GM18873 (cell line): Measurements from ENCODE around the gene ASS1.

Experiments used
- ATAC-seq: cut with Tn5 transposase; IDR thresholded peaks from one replicate; pipeline ENCODE4 v1.9.1; 2021; ENCODE audit warnings: mild to moderate bottlenecking, moderate library complexity, moderate number of reproducible peaks; ENCODE audit not compliant: unreplicated experiment, low FRiP score

Gene ASS1

DNA sequence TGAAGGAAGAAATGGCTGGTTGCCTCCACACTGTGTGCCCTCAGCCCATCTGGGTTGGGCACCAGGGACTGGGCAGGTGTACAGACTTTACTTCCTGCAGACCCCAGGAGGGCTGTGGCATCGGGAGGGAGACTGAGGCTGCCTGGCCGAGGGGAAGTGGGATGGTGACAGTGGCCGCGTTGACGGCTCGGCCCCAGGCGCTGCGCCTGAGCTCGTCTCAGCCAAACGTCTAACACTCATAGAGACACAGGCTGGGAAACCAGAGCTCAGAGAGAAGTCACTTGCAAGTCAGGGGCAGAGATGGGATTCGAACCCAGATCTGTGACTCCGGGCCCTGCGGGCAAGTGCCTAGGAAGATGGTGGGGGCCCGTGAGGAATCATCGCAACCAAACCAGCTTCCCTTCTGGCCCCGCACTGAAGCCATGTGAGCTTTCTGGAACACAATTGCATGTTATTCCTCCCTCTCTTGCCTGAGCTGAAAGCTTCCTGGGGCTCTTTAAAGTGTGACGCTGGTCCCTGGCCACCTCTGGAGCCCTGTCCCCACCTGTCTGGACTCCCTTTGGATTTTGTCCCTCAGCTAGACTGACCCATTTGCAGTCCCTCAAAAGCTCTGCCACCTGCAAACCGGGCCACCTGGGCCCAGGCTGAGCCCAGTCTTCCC, 81.6 kb downstream of the ASS1 start:
- no peak for ATAC-seq

DNA sequence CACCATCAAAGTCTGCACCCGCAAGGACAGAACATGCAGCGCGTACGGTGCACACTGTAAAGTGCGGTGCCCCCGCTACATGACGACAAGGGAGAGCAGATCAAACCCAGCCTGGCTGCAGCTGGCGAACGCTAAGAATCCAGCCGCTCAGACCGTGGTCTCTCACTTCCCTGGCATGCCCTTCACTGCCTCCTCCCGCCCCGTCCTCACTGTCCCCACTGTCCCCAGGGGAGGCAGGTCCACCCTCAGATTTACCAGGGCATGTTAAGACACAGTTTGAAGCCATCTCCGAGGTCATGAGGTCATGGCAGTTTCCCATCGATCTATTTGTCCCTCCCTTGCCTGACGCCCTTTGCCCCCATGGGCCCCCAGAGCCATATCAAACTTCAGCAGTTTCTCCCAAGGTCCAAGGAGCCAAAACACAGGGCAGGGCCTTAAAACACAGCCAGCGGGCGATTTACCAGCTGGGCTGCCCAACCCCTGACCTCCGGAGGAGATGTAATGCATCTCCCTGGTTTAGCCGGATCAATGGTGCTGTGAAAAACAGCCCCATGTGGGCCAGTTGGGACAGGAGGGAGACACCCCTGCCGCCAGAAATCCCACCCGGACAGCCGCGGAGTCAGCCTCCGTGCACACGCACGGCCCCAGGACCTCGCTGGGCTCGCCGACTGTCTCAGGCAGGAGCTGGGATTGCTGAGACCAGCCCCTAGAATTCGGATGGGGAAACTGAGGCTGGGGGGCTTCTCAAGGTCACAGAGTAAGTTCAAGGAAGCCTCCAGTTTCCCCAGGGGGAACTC, 82.3 kb downstream of the ASS1 start:
- no peak for ATAC-seq

DNA sequence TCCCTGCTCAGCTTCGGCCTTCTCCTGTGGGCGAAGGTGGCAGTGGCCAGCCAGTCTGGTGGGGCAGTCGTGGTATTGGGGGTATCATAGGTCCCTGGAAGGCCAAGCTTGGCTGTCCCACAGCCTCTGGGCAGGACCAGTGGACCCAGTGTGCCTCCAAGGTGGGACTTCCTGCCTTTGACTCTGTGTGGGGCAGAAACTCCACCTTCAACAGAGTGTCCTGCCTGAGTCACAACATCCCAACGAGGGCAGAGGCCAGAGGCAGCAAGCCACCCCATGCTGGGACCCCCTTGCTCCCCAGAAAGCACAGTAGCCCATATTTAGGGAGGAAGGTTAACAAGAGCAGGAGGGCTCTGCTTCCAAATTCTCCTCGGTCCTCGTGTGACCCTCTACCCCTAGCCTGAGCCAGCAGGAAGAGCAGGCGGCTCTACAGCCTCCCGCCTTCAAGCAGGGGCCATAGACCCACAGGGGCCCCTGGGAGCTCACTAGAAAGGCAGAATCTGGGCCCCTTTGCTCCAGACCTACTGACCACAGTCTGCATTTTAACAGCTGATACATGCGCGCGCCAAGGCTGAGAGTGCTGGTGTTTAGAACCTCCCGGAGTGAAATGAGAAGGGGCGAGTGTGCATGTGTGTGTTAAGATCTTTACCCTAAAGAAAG, 83.0 kb downstream of the ASS1 start:
- ATAC-seq: no peak

DNA sequence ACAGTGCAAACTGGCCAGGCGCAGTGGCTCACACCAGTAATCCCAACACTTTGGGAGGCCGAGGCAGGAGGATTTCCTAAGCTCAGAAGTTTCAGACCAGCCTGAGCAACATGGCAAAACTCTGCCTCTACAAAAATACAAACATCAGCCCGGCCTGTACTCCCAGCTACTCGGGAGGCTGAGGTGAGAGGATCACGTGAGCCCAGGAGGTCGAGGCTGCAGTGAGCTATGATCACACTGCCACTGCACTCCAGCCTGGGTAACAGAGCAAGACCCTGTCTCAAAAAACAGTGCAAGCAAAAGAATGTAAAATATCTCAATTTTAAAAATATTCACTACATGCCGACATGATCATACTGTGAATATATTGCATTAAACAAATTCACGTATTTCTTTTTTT, 83.9 kb downstream of the ASS1 start:
- ATAC-seq: no peak

DNA sequence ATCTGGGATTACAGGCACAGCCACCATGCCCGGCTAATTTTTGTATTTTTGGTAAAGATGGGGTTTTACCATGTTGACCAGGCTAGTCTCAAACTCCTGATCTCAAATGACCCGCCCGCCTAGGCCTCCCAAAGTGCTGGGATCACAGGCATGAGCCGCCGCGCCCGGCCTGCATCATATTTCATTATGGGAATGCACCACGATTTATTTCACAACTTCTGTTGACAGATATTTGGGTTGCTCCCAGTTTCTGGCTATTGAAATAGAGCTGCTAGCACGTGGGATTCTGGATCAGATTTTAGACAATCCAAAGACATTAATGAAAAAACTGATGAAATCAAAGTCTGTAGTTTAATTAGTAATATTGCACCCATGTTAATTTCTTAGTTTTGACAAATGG, 86.2 kb downstream of the ASS1 start:
- ATAC-seq: no peak

DNA sequence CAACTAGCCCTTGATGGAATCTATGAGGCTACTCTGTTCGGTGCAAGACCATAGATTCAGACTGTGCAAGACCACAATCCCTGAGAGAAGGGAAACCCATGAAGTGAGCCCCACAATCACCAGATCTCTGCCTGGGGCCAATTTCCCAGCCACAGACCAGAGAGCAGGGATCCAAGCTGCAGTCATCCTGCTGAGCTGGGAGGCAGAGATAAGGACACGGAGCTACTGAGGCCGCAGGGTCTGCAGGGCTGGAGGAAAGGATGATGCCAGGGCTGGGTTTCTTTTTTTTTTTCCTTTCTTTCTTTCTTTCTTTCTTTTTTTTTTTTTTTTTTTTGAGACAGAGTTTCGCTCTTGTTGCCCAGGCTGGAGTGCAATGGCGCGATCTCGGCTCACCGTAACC, 86.9 kb downstream of the ASS1 start:
- ATAC-seq: no peak

DNA sequence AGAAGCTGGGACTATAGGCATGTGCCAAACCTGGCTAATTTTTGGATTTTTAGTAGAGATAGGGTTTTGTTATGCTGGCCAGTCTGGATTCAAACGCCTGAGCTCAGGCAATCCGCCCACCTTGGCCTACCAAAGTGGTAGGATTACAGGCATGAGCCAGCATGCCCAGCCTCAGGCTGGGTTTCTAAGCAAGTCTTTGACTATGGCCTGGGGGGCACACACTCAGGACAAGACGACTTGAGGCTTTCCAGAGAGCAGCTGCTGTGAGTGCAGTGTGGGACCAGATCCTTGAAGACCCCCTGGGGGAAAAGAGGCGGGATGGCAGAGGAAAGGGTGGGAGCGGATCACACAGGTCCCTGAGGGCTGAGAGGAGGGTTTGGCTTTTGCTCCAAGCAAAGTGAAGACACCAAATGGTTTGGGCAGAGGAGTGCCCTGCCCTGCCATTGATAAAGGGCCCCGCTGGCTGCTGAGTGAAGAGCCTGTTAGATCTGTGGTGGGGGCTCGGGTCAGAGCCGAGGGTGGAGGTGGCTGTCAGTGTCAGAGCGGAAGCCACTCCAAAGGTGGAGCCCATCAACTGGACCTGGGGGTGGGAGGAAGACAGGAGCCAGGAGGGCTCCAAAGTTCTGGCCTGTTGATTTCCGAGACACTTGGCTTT, 87.8 kb downstream of the ASS1 start:
- ATAC-seq: no peak

DNA sequence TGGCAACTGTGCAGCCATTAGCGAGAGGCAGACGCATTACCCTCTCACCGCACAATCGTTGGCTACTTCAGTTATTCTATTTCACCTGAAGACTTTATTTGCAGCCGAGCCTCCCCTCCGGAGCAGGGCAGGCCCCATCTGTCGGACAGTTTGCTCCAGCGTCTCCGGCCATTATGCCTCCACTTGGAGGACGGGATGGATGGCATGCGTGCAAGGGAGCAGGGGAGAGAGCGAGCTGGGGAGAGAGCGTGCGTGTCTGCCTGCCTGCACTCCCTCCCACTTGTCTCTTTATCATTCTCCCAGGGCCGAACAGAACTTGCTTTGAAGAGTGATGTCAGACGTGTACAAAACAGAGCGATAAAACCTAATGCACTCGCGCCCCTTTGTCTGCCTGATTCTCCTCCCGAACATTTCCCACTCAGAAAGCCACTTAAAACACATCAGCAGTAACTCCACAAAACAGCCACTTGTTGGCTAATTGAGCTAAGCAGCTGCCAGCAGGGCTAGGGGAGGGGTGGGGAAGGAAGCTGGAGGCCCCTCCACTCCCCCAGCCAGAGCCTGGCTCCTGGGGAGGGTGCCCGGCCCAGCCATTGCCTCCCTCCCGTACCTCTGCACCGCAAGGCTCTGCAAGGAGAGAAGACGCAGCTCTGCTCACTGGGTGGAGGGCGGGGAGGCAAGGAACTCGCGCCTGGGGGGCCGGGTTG, 91.2 kb downstream of the ASS1 start:
- ATAC-seq: no peak

DNA sequence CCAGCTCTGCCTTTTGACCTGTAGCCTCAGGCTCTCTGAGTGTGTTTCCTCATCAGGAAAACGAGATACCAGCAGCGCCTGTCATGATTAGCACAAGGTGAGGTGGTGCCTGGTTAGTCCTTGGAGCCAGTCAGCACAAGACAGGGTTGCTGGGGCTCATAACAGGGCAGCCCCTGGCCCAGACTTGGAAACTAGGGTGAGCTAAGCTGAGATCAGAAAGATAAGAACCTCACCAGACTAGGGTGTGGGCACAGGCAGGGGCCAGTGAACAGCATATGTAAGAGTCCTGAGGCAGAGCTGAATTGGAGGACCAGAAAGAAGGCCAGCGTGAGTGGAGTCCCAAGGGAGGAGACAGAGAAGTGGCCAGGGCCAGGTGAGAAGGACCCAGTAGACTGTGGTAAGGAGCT, 91.9 kb downstream of the ASS1 start:
- no peak for ATAC-seq

DNA sequence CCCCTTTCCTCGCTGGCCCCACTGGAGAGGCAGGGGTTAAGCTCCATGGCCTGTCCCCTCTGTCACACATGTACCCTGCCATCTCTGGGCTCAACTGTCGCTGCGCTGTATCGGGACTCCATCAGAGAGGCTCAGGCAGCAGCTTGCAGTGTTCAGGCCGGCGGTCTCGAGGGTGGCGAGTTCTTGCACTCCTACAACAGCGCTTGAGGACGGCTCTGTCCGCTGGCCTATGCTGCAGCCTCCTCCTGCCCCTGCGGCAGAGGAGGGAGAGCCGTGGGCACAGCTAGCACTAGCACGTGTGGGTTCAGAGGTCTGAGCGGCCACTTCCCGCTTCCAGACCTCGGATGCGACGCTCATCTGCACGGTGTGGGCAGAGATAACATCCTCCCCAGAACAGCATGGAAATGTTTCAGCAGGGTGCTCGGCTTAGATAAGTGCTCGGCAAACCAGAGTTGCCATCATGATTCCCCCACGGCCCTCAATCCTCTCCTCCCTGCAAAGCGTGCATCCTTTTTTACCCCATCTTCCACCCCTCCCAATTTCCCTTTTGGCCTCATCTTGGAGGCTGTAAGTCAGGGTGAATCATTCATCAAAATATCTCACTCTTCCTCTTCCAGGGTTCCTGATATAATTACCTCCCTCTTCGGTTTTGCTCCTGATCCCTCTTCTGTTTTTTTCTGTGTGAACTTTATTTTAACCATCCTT, 92.7 kb downstream of the ASS1 start:
- no peak for ATAC-seq

DNA sequence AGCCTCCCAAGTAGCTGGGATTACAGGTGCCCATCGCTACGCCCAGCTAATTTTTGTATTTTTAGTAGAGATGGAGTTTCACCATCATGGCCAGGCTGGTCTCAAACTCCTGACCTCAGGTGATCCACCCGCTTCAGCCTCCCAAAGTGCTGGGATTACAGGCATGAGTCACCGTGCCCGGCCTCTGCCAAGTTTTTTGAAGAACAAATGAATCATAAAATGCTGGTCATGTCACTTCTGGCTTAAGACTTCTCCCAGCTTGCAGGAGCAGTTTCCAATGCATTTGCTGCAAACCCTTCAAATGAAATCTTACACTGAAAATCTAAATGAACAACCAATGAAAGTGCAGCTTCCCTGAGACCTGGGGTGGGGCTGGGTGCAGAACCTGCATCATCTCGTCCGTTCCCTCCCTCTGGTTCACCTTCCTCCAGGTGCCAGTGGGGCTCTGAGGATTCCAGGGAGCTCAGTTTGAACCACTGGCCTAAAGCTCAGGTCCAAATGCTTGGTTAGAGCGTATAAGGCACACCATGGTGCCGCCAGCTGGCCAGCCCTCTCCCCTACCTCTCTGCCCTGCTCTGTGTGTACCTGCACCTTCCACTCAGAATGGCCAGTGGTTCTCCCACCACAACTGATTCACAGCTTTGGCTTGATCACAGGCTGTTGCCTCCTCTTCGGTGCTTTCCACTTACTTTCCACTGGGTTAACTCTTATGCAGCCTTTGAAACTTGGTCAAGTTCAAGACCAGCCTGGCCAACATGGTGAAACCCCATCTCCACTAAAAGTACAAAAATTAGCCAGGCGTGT, 94.9 kb downstream of the ASS1 start:
- no peak for ATAC-seq

DNA sequence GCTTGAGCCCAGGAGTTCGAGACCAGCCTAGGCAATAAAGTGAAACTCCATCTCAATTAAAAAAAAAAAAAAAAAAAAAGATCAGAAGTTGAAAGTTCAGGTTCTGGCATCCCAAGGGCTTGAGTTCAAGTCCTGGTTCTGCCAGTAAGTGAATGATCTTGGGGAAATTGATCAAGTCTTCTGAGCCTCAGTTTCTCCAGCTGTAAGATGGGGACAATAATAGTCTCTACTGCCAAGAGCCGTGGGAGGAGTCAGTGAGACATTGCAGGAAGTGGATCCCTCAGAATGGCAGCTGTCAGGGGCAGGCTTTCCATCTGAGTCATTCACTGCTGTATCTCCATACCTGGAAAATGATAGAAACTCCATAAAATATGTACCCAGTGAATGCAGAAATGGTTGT, 96.8 kb downstream of the ASS1 start:
- no peak for ATAC-seq

DNA sequence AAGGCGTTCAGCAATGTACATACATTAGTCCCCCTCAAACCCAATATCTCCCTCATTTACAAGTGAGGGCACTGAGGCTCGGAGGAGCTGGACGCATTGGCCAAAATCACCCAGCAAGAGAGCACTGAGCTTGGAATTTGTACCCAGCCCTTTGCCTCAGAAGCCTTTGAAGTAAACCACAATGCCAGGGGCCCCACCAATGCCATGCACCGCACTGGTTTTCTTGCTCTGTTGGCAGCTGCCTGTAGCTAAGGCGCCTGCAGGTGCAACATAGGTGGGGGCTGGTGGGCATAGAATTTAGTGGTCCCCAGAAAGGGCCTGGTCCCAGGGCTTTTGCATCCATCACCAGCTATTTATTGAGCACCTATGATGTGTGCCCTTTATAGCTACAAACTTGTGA, 97.3 kb downstream of the ASS1 start:
- ATAC-seq: no peak

DNA sequence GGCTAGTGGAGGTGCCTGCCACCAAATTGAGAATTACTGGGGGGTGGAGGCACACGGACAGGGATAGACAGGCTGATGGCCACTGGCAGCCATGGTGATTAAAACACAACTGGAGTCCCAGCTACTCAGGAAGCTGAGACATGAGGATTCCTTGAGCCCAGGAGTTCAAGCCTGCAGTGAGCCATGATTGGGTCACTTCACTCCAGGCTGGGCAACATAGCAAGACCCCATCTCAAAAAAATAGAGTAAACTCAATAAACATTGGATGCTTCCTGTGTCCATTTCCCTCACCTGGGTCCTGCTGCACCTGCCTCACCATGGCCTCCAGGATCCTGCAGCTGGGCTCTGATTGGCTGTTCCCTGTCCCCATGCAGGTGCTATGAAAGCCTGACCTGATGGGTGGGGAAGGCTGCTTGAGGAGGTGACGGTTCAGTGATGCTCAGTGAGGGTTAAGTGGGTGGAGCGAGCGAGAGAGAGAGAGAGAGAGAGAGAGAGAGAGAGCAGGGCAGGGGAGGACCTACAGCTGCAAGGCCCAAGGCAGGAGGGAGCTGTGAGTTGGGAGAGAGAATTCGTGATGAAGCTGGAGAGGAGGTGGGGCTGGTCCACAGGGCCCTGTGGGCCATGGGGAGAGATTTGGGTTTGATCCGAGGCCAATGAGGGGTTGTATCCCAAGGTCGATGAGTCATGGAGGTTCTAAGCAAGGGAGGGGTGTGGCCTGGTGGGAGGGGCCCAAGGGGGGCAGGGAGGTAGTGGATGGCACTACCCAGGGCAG, 97.9 kb downstream of the ASS1 start:
- ATAC-seq: no peak

DNA sequence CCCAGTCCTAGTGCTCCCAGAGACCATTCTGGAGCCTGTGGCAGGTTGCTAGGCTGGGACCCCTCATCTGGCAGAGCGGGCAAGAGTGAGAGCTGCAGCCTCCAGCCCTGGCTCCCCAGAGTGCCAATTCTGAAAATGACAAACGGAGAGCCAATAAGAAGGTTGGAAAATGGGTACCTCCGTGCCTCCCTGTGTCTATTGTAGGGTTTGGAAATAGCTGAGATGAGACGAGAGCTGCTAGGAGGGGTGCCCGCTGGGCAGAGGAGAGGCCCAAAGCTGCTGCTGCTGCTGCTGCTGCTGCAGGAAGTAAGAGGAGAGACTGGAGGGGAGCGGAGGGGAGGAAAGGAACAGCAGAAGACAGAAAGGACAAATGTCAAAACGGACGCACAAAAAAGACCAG, 98.6 kb downstream of the ASS1 start:
- ATAC-seq: no peak

DNA sequence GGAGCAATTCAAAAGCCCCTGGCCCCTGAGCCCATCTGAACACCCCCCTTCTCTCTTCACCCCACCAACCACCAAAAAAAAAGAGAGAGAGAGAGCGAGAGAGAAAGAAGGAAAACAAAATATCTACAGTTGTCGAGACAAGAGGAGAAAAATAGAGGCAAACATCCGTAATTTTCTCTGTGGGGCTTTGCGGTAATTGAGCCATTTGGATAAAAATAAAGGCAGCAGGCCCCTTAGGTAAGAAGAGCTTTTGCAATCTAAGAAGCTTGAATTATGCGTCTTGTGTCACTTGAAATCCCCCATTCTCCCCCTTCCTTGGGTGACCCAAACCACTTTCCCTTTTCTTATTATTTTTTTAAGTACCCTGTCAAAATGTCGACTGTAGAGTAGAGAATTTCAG, 99.1 kb downstream of the ASS1 start:
- ATAC-seq: no peak

DNA sequence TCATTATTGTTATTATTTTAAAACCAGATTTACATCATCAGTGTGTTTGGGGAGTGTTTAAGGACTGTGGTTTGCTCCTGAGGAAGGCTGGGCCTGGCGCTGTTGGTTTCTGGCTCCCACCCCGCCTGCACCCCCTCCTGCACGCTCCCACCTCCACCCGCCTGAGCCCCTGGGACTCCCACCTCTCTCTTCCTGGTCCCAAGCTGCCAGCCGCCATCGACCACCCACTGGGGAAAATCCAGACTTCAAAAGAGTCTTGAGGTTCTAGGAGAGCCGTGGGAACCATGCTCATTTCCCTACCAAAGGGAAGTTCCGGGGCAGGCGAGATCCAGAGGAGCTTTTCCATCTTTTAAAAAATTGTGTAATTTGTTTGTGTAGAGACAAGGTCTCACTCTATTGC, 99.6 kb downstream of the ASS1 start:
- ATAC-seq: no peak

DNA sequence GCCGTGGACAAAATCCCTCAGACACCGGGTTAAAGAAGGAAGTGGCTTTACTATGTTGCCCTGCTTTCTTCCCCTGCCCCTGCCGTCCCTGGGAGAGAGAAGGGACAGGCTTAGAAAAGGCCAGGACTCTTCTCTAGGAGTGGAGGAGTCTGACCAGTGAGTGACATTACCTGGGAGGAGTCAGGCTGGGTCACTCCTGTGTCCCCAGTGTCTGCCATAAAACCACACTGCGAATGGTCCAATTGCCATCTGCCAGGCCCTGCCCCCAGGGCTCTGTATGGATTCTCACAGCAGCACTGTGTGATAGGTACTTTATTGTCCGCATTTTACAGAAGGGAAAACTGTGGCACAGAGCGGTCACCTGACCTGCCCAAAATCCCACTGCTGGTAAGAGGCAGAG, 103.3 kb downstream of the ASS1 start:
- ATAC-seq: no peak
